Liver (tissue), 9 donors: ENCODE results near the gene ARMC2. TPM values are rescaled to one million over a fixed set of nuclear protein-coding genes. Genes with fewer than 3 reads are reported as not detected.
A peak's percentile ranks its signal among the peaks of the same experiment; 100 is the strongest.

Experiments used
- DNase-seq: peaks from one replicate; pipeline ENCODE4 v3.0.0-alpha.2; 2017; ENCODE audit warnings: low spot score
- H3K27ac ChIP-seq, 2 donors: one replicate each; pipeline ENCODE4 v1.7.0; 2013; ENCODE audit warnings: inconsistent platforms in 2 of 2, low read length in 2 of 2, control low read depth in 1 of 2, low read depth in 1 of 2, mild to moderate bottlenecking in 1 of 2
- H3K27me3 ChIP-seq, 4 donors: one replicate each; pipeline versions ENCODE4 v1.6.1 to v1.7.0; 2013; ENCODE audit warnings: low read length in 3 of 4, inconsistent platforms in 1 of 4, mild to moderate bottlenecking in 1 of 4, moderate library complexity in 1 of 4; ENCODE audit not compliant: control insufficient read depth in 4 of 4, insufficient read depth in 4 of 4
- H3K36me3 ChIP-seq, 4 donors: one replicate each; pipeline versions ENCODE4 v1.6.1 to v1.7.0; 2013; ENCODE audit warnings: low read length in 3 of 4, mild to moderate bottlenecking in 3 of 4, low read depth in 1 of 4, moderate library complexity in 1 of 4; ENCODE audit not compliant: control insufficient read depth in 4 of 4, insufficient read depth in 3 of 4
- H3K4me1 ChIP-seq, 4 donors: one replicate each; pipeline versions ENCODE4 v1.6.1 to v1.7.0; 2013; ENCODE audit warnings: low read length in 3 of 4, mild to moderate bottlenecking in 3 of 4, moderate library complexity in 1 of 4; ENCODE audit not compliant: control insufficient read depth in 4 of 4, insufficient read depth in 4 of 4
- H3K4me3 ChIP-seq, 3 donors: one replicate each; pipeline versions ENCODE4 v1.6.1 to v1.7.0; 2013; ENCODE audit warnings: low read length in 3 of 3, control low read depth in 1 of 3, low read depth in 1 of 3, mild to moderate bottlenecking in 1 of 3
- H3K9ac ChIP-seq, 2 donors: one replicate each; pipeline ENCODE4 v1.7.0; 2013; ENCODE audit warnings: low read length in 2 of 2, mild to moderate bottlenecking in 2 of 2, moderate library complexity in 2 of 2, control low read depth in 1 of 2, low read depth in 1 of 2
- H3K9me3 ChIP-seq, 4 donors: one replicate each; pipeline versions ENCODE4 v1.6.1 to v1.7.0; 2013; ENCODE audit warnings: low read length in 3 of 4; ENCODE audit not compliant: control insufficient read depth in 4 of 4
- CTCF ChIP-seq: fragments of 150-350 bp; IDR thresholded peaks from 2 replicates; pipeline ENCODE4 v1.5.1; 2017; ENCODE audit warnings: improper control_type of control experiment, low read depth, low read length; ENCODE audit not compliant: missing input control
- EGR1 ChIP-seq, 2 donors: IDR thresholded peaks; 2 replicates each; pipeline ENCODE4 v1.6.1; 2016 to 2018; ENCODE audit warnings: antibody characterized with exemption in 2 of 2, low read depth in 2 of 2
- FOXA2 ChIP-seq: IDR thresholded peaks from 2 replicates; pipeline ENCODE4 v1.6.1; 2016; ENCODE audit warnings: antibody characterized with exemption
- GABPA ChIP-seq, 2 donors: IDR thresholded peaks in 1 of 2; conservative IDR thresholded peaks in 1 of 2; 2 replicates each; pipeline ENCODE4 v1.6.1; 2016; ENCODE audit warnings: antibody characterized with exemption in 2 of 2, mild to moderate bottlenecking in 1 of 2, moderate library complexity in 1 of 2
- HNF4A ChIP-seq, 2 donors: conservative IDR thresholded peaks; 2 replicates each; pipeline ENCODE4 v1.6.1; 2016; ENCODE audit warnings: antibody characterized with exemption in 2 of 2, mild to moderate bottlenecking in 2 of 2
- HNF4G ChIP-seq: IDR thresholded peaks from 2 replicates; pipeline ENCODE4 v1.6.1; 2016; ENCODE audit warnings: antibody characterized with exemption
- JUND ChIP-seq, 2 donors: IDR thresholded peaks; 2 replicates each; pipeline ENCODE4 v1.6.1; 2016; ENCODE audit warnings: antibody characterized with exemption in 2 of 2
- MAX ChIP-seq: IDR thresholded peaks from 2 replicates; pipeline ENCODE4 v1.6.1; 2016; ENCODE audit warnings: antibody characterized with exemption
- RAD21 ChIP-seq, 2 donors: IDR thresholded peaks; 2 replicates each; pipeline ENCODE4 v1.6.1; 2016; ENCODE audit warnings: antibody characterized with exemption in 2 of 2, mild to moderate bottlenecking in 2 of 2
- RXRA ChIP-seq, 2 donors: IDR thresholded peaks; 2 replicates each; pipeline ENCODE4 v1.6.1; 2017 to 2018; ENCODE audit warnings: antibody characterized with exemption in 2 of 2, mild to moderate bottlenecking in 1 of 2
- TAF1 ChIP-seq: conservative IDR thresholded peaks from 2 replicates; pipeline ENCODE4 v1.6.1; 2016; ENCODE audit warnings: antibody characterized with exemption, mild to moderate bottlenecking
- YY1 ChIP-seq: IDR thresholded peaks from 2 replicates; pipeline ENCODE4 v1.6.1; 2016; ENCODE audit warnings: antibody characterized with exemption, mild to moderate bottlenecking
- WGBS: extraction: QIAGEN DNeasy Blood & Tissue Kit; methylation state at CpG from one replicate; pipeline ENCODE4 v1.1.7; 2013; 5-methylcytosine and 5-hydroxymethylcytosine counted together
- polyA plus RNA-seq, 2 donors: library from polyadenylated mRNA; stranded (reverse) in 1 of 2; unstranded in 1 of 2; fragments of 200-250 nt in 1 of 2; fragments of >200 nt in 1 of 2; fragmentation: Nextera tagmentation in 1 of 2; extraction: Ambion mirVana in 1 of 2; gene quantifications; one replicate each; pipeline versions ENCODE4 v1.2.1 to v1.2.3, GENCODE V29; 2013 to 2015
- total RNA-seq, 2 donors: library from RNA; depleted of rRNA; stranded (reverse); fragments of >200 nt; gene quantifications; one replicate each; pipeline ENCODE4 v1.2.3, GENCODE V29; 2014
- donor health status: healthy.
- donor health status: healthy.
- donor health status: healthy.
- donor health status: healthy.
- donor health status: healthy.

The ARMC2 gene
- total and polyA plus RNA-seq, 4 donors = 0.24 to 1.5 (median 0.73) TPM

GRCh38 chr6:108999428-108999827 is 151.2 kb downstream of the ARMC2 start:
- no peak for TF ChIP-seq FOXA2
- no peak for TF ChIP-seq GABPA (IDR thresholded peaks at IDR 0.05 in 1 of 2, conservative IDR thresholded peaks at IDR 0.05 in 1 of 2)
- no peak for TF ChIP-seq JUND (IDR thresholded peaks at IDR 0.05)
- TF ChIP-seq RAD21 (IDR thresholded peaks at IDR 0.05) = no peak
- TF ChIP-seq RXRA (IDR thresholded peaks at IDR 0.05) = no peak
- Histone ChIP-seq H3K9ac (no peak overlapping the region), H3K4me3 (no peak overlapping the region), H3K9me3 (no peaks in the 10 kb centered on the region), H3K27ac (no peak overlapping the region), H3K27me3 (no peaks in the 10 kb centered on the region), H3K4me1 (peaks cover 3 to 22% (median 10%) of the 10 kb centered on the region in 4 donors), H3K36me3 (peaks cover 0 to 25% (median 4%) of the 10 kb centered on the region in 4 donors)
- 92% methylated on average over 5 of the region's 5 CpGs for WGBS
- DNase-seq = no peak

- Histone ChIP-seq H3K27me3 (no peaks in the 10 kb centered on the region), H3K9me3 (no peaks in the 10 kb centered on the region), H3K4me3 (no peak overlapping the region), H3K36me3 (peaks cover 0 to 23% (median 4%) of the 10 kb centered on the region in 4 donors), H3K4me1 (peaks cover 3 to 22% (median 10%) of the 10 kb centered on the region in 4 donors), H3K9ac (no peak overlapping the region), H3K27ac (no peak overlapping the region)
- no peak for DNase-seq
- TF ChIP-seq RXRA (IDR thresholded peaks at IDR 0.05) (no peak), MAX (no peak), HNF4G (no peak), EGR1 (IDR thresholded peaks at IDR 0.05; ENCODE audit: low read depth in 2 of 2) (no peak), YY1 (no peak), CTCF (no peak), RAD21 (IDR thresholded peaks at IDR 0.05) (no peak)
- WGBS = 92% methylated on average over 2 of the region's 2 CpGs
Observed at GRCh38 chr6:109000289-109000688, 152.1 kb downstream of the ARMC2 start.

- no peak for DNase-seq
- Histone ChIP-seq H3K4me3 (no peak overlapping the region), H3K27me3 (no peaks in the 10 kb centered on the region), H3K27ac (peak overlapping the region; percentile 72 to 82), H3K4me1 (peaks cover 3 to 22% (median 10%) of the 10 kb centered on the region in 4 donors), H3K9me3 (no peaks in the 10 kb centered on the region), H3K36me3 (peaks cover 0 to 18% (median 3%) of the 10 kb centered on the region in 4 donors), H3K9ac (no peak overlapping the region)
- WGBS = 84% methylated on average over 7 of the region's 7 CpGs
- TF ChIP-seq HNF4G = no peak
- TF ChIP-seq JUND (IDR thresholded peaks at IDR 0.05) = no peak
- no peak for TF ChIP-seq MAX
- TF ChIP-seq EGR1 (IDR thresholded peaks at IDR 0.05; ENCODE audit: low read depth in 2 of 2) = no peak
- no peak for TF ChIP-seq HNF4A (conservative IDR thresholded peaks at IDR 0.05)
- TF ChIP-seq TAF1 = peak; percentile 10
Observed at GRCh38 chr6:109001291-109001894, 153.2 kb downstream of the ARMC2 start.
